Pancreas (tissue), 10 donors: ENCODE data around the gene GALNT15. TPM values are rescaled to one million over a fixed set of nuclear protein-coding genes. Genes with fewer than 3 reads are reported as not detected.

ENCODE experiments used
- ATAC-seq, 4 donors: fragments of 200-7000 bp; cut with Tn5 transposase; one replicate each; pipeline versions ENCODE4 v1.8.0 to v1.9.1; 2020; ENCODE audit warnings: mild to moderate bottlenecking in 4 of 4, moderate library complexity in 4 of 4
- DNase-seq, 6 donors: peaks; one replicate each; pipeline ENCODE4 v3.0.0-alpha.2; 2020
- FAIRE-seq: peaks from 2 replicates; lab custom pipeline; 2012; peaks lifted over from hg19 to GRCh38; lab: Jason Lieb, UNC
- H3K27ac ChIP-seq, 4 donors: fragments of 200-600 bp; sonication (generic); 1 replicate in 3 of 4; 2 replicates in 1 of 4; pipeline versions ENCODE4 v1.5.0 to v1.8.0; 2020
- H3K27me3 ChIP-seq, 4 donors: fragments of 200-600 bp; one replicate each; pipeline ENCODE4 v1.8.0; 2021
- H3K36me3 ChIP-seq, 3 donors: fragments of 200-600 bp; sonication (generic) in 1 of 3; one replicate each; pipeline versions ENCODE4 v1.5.0 to v1.8.0; 2020 to 2021
- H3K4me1 ChIP-seq, 3 donors: fragments of 200-600 bp; one replicate each; pipeline ENCODE4 v1.8.0; 2021
- H3K4me3 ChIP-seq, 4 donors: fragments of 200-600 bp; sonication (generic) in 2 of 4; one replicate each; pipeline versions ENCODE4 v1.5.0 to v1.8.0; 2020 to 2021
- H3K9me3 ChIP-seq, 4 donors: fragments of 200-600 bp; one replicate each; pipeline ENCODE4 v1.8.0; 2021
- CTCF ChIP-seq, 4 donors: fragments of 200-600 bp; sonication (generic) in 3 of 4; IDR thresholded peaks; one replicate each; pipeline versions ENCODE4 v1.5.0 to v1.8.0; 2021; ENCODE audit warnings: antibody characterized with exemption in 4 of 4
- WGBS, 2 donors: extraction: QIAGEN DNeasy Blood & Tissue Kit; methylation state at CpG; one replicate each; pipeline ENCODE4 v1.1.7; 2013; 5-methylcytosine and 5-hydroxymethylcytosine counted together
- intact Hi-C, 3 donors: fragments of 100-400 bp; cut with DNase I; formaldehyde crosslinking; loops; one replicate each; pipeline versions ENCODE4 v1.11.1 to v1.14.2; 2022
- polyA plus RNA-seq, 2 donors: library from polyadenylated mRNA; stranded (reverse); fragments of 200-250 nt; gene quantifications; one replicate each; pipeline ENCODE4 v1.2.3, GENCODE V29; 2013
- total RNA-seq, 6 donors: library from RNA; stranded (reverse); fragmentation: NEBNext Ultra II Directional in 4 of 6; extraction: Animal tissue kit (Norgen Biotek cat#: 25700) in 4 of 6; gene quantifications; one replicate each; pipeline versions ENCODE4 v1.2.1 to v1.2.4, GENCODE V29; 2021 to 2023
- donor health status: healthy with polysubstance abuse.
- donor health status: DM: no; HTN: no; CAD: no; lungs with moderate emphysema.
- donor health status: DM: no; HTN: no; CAD: no.
- donor health status: control.
- donor health status: control.
- donor health status: Bipolar disorder and iron deficiency.
- donor health status: DM: yes; HTN: yes; CAD: no.
- donor health status: DM: no; HTN: no; CAD: no.
- donor health status: DM: no; HTN: no; CAD: no.
- donor health status: DM: yes; HTN: yes; CAD: no.

The GALNT15 gene
- total and polyA plus RNA-seq, 8 donors, result 0.78 to 5.6 (median 2.6) TPM

DNA sequence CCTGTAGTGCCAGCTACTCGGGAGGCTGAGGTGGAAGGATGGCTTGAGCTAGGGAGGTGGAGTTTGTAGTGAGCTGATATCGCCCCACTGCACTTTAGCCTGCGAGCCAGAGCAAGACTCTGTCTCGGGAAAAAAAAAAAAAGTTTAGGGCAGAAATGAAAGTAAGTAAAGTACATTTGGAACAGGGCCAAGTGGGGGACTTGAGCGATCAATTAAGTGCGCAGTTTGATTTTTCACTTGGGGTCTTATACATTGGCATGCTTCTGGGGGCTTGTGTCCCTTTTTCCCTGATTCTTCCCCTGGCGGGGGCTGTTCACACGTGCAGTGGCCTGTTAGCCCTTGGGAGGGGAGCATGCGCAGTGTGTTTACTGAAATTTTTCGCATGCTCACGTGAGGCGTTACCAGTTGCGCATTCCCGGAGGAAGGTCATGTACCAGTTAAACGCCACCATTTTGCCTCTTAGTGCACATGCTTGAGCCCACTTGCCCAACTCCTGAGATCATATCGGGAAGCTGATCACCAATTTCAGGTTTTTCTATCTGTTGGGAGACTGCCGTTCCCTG is 42.0 kb downstream of the GALNT15 start:
- intact Hi-C loops, result no loop called here
- H3K27ac ChIP-seq, result no peak overlapping the region
- FAIRE-seq, result no peak
- no peak for DNase-seq
- H3K4me1 ChIP-seq, result peaks cover 0 to 6% (median 6%) of the 10 kb centered on the region in 3 donors
- no peaks in the 10 kb centered on the region for H3K27me3 ChIP-seq
- no peak overlapping the region for H3K4me3 ChIP-seq
- no peaks in the 10 kb centered on the region for H3K9me3 ChIP-seq
- H3K36me3 ChIP-seq, result no peaks in the 10 kb centered on the region
- ATAC-seq, result no peak
- WGBS, 2 donors, result 91 to 95% methylated on average over 17 of the region's 17 CpGs
- TF ChIP-seq CTCF (IDR thresholded peaks at IDR 0.05), result no peak

DNA sequence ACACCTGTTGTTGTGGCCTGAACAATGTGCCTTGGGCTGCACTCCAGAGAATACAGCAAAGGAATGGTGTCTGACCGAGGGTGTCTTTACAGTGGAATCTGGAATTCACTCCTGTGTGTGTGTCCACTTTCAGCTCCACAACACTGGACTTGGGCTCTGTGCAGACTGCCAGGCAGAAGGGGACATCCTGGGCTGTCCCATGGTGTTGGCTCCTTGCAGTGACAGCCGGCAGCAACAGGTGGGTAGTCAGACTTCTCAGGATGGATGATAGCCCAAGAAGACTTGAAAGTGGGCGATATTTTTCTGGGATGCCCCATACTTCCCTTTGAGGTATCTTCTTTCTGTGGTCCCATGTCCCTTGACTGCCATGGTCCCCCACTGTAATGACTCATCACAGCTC is 45.3 kb downstream of the GALNT15 start:
- Histone ChIP-seq H3K4me3 (no peak overlapping the region), H3K4me1 (peaks cover 0 to 6% (median 6%) of the 10 kb centered on the region in 3 donors), H3K36me3 (no peaks in the 10 kb centered on the region), H3K27ac (no peak overlapping the region), H3K9me3 (no peaks in the 10 kb centered on the region), H3K27me3 (no peaks in the 10 kb centered on the region)
- ATAC-seq (no peak), DNase-seq (no peak), FAIRE-seq (no peak)
- intact Hi-C loops, result no loop called here
- WGBS, 2 donors, result 85 to 90% methylated on average over 3 of the region's 3 CpGs
- no peak for TF ChIP-seq CTCF (IDR thresholded peaks at IDR 0.05)

- FAIRE-seq (no peak), ATAC-seq (no peak), DNase-seq (no peak)
- Histone ChIP-seq H3K36me3 (no peaks in the 10 kb centered on the region), H3K4me1 (peaks cover 0 to 6% (median 6%) of the 10 kb centered on the region in 3 donors), H3K27me3 (no peaks in the 10 kb centered on the region), H3K27ac (no peak overlapping the region), H3K9me3 (no peaks in the 10 kb centered on the region), H3K4me3 (no peak overlapping the region)
- intact Hi-C loops, result no loop called here
- TF ChIP-seq CTCF (IDR thresholded peaks at IDR 0.05), result no peak
- 73 to 83% methylated on average over 3 of the region's 3 CpGs for WGBS, 2 donors
Observed at GRCh38 chr3:16221990-16222389, 47.5 kb downstream of the GALNT15 start.

DNA sequence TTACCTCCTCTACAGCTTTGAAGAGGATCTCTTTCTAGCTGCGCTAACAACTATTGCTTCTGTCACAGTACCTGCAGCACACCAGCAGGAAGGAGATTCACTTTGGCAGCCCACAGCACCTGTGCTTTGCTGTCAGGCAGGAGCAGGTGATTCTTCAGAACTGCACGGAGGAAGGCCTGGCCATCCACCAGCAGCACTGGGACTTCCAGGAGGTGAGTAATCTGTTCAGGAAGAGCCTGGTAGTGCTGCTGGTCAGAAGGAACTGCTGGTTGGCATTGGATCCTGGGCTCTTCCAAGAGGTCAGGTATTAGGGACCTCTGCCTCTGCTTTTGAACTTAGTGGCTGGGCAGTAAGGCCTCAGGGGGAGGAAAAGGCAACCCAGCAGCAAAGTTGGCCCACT is 48.1 kb downstream of the GALNT15 start:
- FAIRE-seq (no peak), DNase-seq (no peak), ATAC-seq (no peak)
- 89 to 100% methylated on average over 2 of the region's 2 CpGs for WGBS, 2 donors
- Histone ChIP-seq H3K9me3 (no peaks in the 10 kb centered on the region), H3K27me3 (no peaks in the 10 kb centered on the region), H3K36me3 (no peaks in the 10 kb centered on the region), H3K27ac (no peak overlapping the region), H3K4me1 (peaks cover 0 to 4% (median 3%) of the 10 kb centered on the region in 3 donors), H3K4me3 (no peak overlapping the region)
- intact Hi-C loops, result no loop called here
- TF ChIP-seq CTCF (IDR thresholded peaks at IDR 0.05), result no peak

GRCh38 chr3:16224325-16224724 is 49.8 kb downstream of the GALNT15 start:
- Histone ChIP-seq H3K27ac (no peak overlapping the region), H3K9me3 (no peaks in the 10 kb centered on the region), H3K4me1 (no peaks in the 10 kb centered on the region), H3K27me3 (no peaks in the 10 kb centered on the region), H3K4me3 (no peak overlapping the region), H3K36me3 (no peaks in the 10 kb centered on the region)
- FAIRE-seq, result no peak
- intact Hi-C loops, result no loop called here
- WGBS, 2 donors, result 89 to 94% methylated on average over 2 of the region's 2 CpGs
- ATAC-seq, result no peak
- TF ChIP-seq CTCF (IDR thresholded peaks at IDR 0.05), result no peak
- no peak for DNase-seq
